GM21576 (cell line): Measurements from ENCODE around the gene PCDHGB6.
A peak's percentile ranks its signal among the peaks of the same experiment; 100 is the strongest.
"Not testable (repeated sequence)": the region's sequence is repeated elsewhere in the genome, so short reads cannot be mapped to it uniquely, and the experiment has no call there.

Experiments used
- ATAC-seq: cut with Tn5 transposase; IDR thresholded peaks from one replicate; pipeline ENCODE4 v1.9.1; 2021; ENCODE audit warnings: mild to moderate bottlenecking, moderate library complexity; ENCODE audit not compliant: unreplicated experiment

PCDHGB6 gene

GRCh38 chr5:141417494-141418172 is 9.8 kb downstream of the PCDHGB6 start, which contains the start of gene PCDHGB7:
PCDHGB7 (plus strand) TSS chr5:141417677; CDS start chr5:141417860, 183 bp downstream.
- ATAC-seq: peak; percentile 74

GRCh38 chr5:141419074-141419880 is 11.5 kb downstream of the PCDHGB6 start:
- no peak for ATAC-seq

GRCh38 chr5:141420855-141421488 is 13.2 kb downstream of the PCDHGB6 start, which contains the start of gene PCDHGA11:
PCDHGA11 (plus strand) TSS chr5:141421051; CDS start chr5:141421228, 177 bp downstream.
- peak; percentile 43 for ATAC-seq

- no peak for ATAC-seq
Observed at GRCh38 chr5:141421489-141421855, 13.7 kb downstream of the PCDHGB6 start.

GRCh38 chr5:141422742-141423291 is 15.0 kb downstream of the PCDHGB6 start:
- no peak for ATAC-seq

GRCh38 chr5:141427783-141428426 is 20.1 kb downstream of the PCDHGB6 start:
- no peak for ATAC-seq

- peak; percentile 83 for ATAC-seq
Observed at GRCh38 chr5:141430332-141431113, 22.7 kb downstream of the PCDHGB6 start, which contains the start of gene PCDHGA12. PCDHGA12 (plus strand) TSS chr5:141430507; CDS start chr5:141430760, 253 bp downstream.

- ATAC-seq: peak; percentile 44
Observed at GRCh38 chr5:141431286-141431685, 23.5 kb downstream of the PCDHGB6 start.

GRCh38 chr5:141432308-141432707 is 24.5 kb downstream of the PCDHGB6 start:
- not testable (repeated sequence) for ATAC-seq

- not testable (repeated sequence) for ATAC-seq
Observed at GRCh38 chr5:141432726-141433125, 24.9 kb downstream of the PCDHGB6 start.

GRCh38 chr5:141434006-141434405 is 26.2 kb downstream of the PCDHGB6 start:
- no peak for ATAC-seq

- ATAC-seq: no peak
Observed at GRCh38 chr5:141437221-141437620, 29.4 kb downstream of the PCDHGB6 start.

GRCh38 chr5:141439411-141440141 is 31.8 kb downstream of the PCDHGB6 start:
- no peak for ATAC-seq

- ATAC-seq: no peak
Observed at GRCh38 chr5:141440341-141440740, 32.5 kb downstream of the PCDHGB6 start.

- no peak for ATAC-seq
Observed at GRCh38 chr5:141441571-141442170, 33.9 kb downstream of the PCDHGB6 start.
